HepG2 (cell line): ENCODE measurements around the gene SYNE1. TPM values are rescaled to one million over a fixed set of nuclear protein-coding genes. Genes with fewer than 3 reads are reported as not detected.

Experiments
- ATAC-seq: fragments of 200-7000 bp; cut with Tn5 transposase; 3 replicates; pipeline ENCODE4 v1.9.1; 2020; ENCODE audit warnings: mild to moderate bottlenecking, moderate library complexity
- BruUV-seq: library from RNA; stranded (reverse); fragments of 400-500 nt; replicated peaks from 2 replicates; lab custom pipeline; 2021; lab: Mats Ljungman, UMichigan
- CTCF ChIA-PET: fragments of 300-600 bp; formaldehyde crosslinking; extraction: SDS; loops from one replicate; lab custom pipeline; 2021; ENCODE audit warnings: low total read pairs, inconsistent platforms, low intra/inter-chr PET ratio; lab: Yijun Ruan, JAX
- POLR2A ChIA-PET: fragments of 350-600 bp; sonication (Branson Sonifier 250); formaldehyde crosslinking; loops from one replicate; lab custom pipeline; 2020; ENCODE audit warnings: antibody characterized with exemption, inconsistent platforms; lab: Yijun Ruan, JAX
- DNase-seq: peaks from one replicate; pipeline ENCODE4 v3.0.0-alpha.2; 2015; ENCODE audit warnings: low spot score
- FAIRE-seq: peaks from 3 replicates; lab custom pipeline; 2011; peaks lifted over from hg19 to GRCh38; lab: Jason Lieb, UNC
- H2AFZ ChIP-seq: one replicate; pipeline ENCODE4 v1.6.1; 2011; ENCODE audit warnings: low read length, inconsistent platforms
- H3K27ac ChIP-seq: fragments of 300-600 bp; 3 replicates; pipeline ENCODE4 v1.8.0; 2011; ENCODE audit warnings: mixed run types, mild to moderate bottlenecking, mixed read lengths, low read length, inconsistent platforms; ENCODE audit not compliant: insufficient read depth; ENCODE audit errors: extremely low read length
- H3K27me3 ChIP-seq, 2 experiments: fragments of 200-600 bp in 1 of 2; 2 replicates in 1 of 2; 3 replicates in 1 of 2; pipeline versions ENCODE4 v1.6.0 to v1.8.0; 2011; ENCODE audit warnings: low read length in 2 of 2, mild to moderate bottlenecking in 2 of 2, moderate library complexity in 2 of 2, inconsistent platforms in 1 of 2; ENCODE audit not compliant: insufficient read depth in 2 of 2, control insufficient read depth in 1 of 2
- H3K36me3 ChIP-seq, 2 experiments: fragments of 200-600 bp in 1 of 2; replicated peaks in 1 of 2; 2 replicates in 1 of 2; 3 replicates in 1 of 2; pipeline versions ENCODE4 v1.5.1 to v1.8.0; 2011; ENCODE audit warnings: low read length in 2 of 2, inconsistent platforms in 1 of 2; ENCODE audit not compliant: insufficient read depth in 2 of 2, control insufficient read depth in 1 of 2
- H3K4me1 ChIP-seq: 2 replicates; pipeline ENCODE4 v1.5.1; 2012; ENCODE audit warnings: low read length, inconsistent platforms; ENCODE audit not compliant: insufficient read depth
- H3K4me2 ChIP-seq: 2 replicates; pipeline ENCODE4 v1.6.0; 2011; ENCODE audit warnings: low read depth, low read length, inconsistent platforms
- H3K4me3 ChIP-seq, 3 experiments: fragments of 200-600 bp in 1 of 3; sonication (generic), shearing (Covaris generic) in 1 of 3; replicated peaks in 1 of 3; 2 replicates each; pipeline ENCODE4 v1.5.1; 2011 to 2016; ENCODE audit warnings: low read length in 3 of 3, inconsistent platforms in 2 of 3, low read depth in 2 of 3, mild to moderate bottlenecking in 2 of 3, control low read depth in 1 of 3, mixed read lengths in 1 of 3; ENCODE audit not compliant: insufficient read depth in 1 of 3
- H3K79me2 ChIP-seq: one replicate; pipeline ENCODE4 v1.6.1; 2011; ENCODE audit warnings: low read length, inconsistent platforms; ENCODE audit not compliant: insufficient read depth
- H3K9ac ChIP-seq: 2 replicates; pipeline ENCODE4 v1.6.0; 2011; ENCODE audit warnings: mild to moderate bottlenecking, low read depth, low read length, inconsistent platforms; ENCODE audit not compliant: insufficient read depth
- H3K9me3 ChIP-seq: 2 replicates; pipeline ENCODE4 v1.5.1; 2012; ENCODE audit warnings: mild to moderate bottlenecking, low read length
- H4K20me1 ChIP-seq: 2 replicates; pipeline ENCODE4 v1.6.0; 2011; ENCODE audit warnings: inconsistent platforms, mild to moderate bottlenecking, low read length, moderate library complexity; ENCODE audit not compliant: insufficient read depth
- DNMT1 ChIP-seq: sonication (generic); formaldehyde crosslinking; IDR thresholded peaks from 2 replicates; pipeline ENCODE4 v1.5.1; 2020; ENCODE audit warnings: mild to moderate bottlenecking, missing genetic modification reagents
- ELF4 ChIP-seq: sonication (generic); formaldehyde crosslinking; IDR thresholded peaks from 2 replicates; pipeline ENCODE4 v1.5.0; 2020; ENCODE audit warnings: missing genetic modification reagents, mild to moderate bottlenecking, moderate library complexity, borderline replicate concordance
- HOXA5 ChIP-seq: sonication (generic); formaldehyde crosslinking; IDR thresholded peaks from 2 replicates; pipeline ENCODE4 v1.4.0; 2020; ENCODE audit warnings: missing genetic modification reagents
- KLF6 ChIP-seq: IDR thresholded peaks from 2 replicates; pipeline ENCODE4 v1.8.0; 2016; ENCODE audit warnings: missing biosample characterization, missing genetic modification reagents
- NR3C1 ChIP-seq: sonication (generic); formaldehyde crosslinking; IDR thresholded peaks from 2 replicates; pipeline ENCODE4 v1.4.0; 2020; ENCODE audit warnings: missing genetic modification reagents
- POLR2G ChIP-seq: fragments of 200-400 bp; formaldehyde crosslinking; IDR thresholded peaks from 2 replicates; pipeline ENCODE4 v1.6.1; 2018; ENCODE audit warnings: mild to moderate bottlenecking, low read depth, low read length, moderate library complexity
- SIN3A ChIP-seq: IDR thresholded peaks from 2 replicates; pipeline ENCODE4 v1.6.1; 2011; ENCODE audit warnings: low read depth, mild to moderate bottlenecking, control low read depth, low read length, borderline replicate concordance
- TBX3 ChIP-seq: fragments of 450-650 bp; IDR thresholded peaks from 2 replicates; pipeline ENCODE4 v1.6.1; 2017; ENCODE audit warnings: antibody characterized with exemption, mild to moderate bottlenecking, inconsistent platforms, borderline replicate concordance
- TMF1 ChIP-seq: sonication (generic); formaldehyde crosslinking; IDR thresholded peaks from 2 replicates; pipeline ENCODE4 v1.8.1; 2022; ENCODE audit warnings: low read depth, missing genetic modification reagents
- ZNF552 ChIP-seq: sonication (generic); formaldehyde crosslinking; IDR thresholded peaks from 2 replicates; pipeline ENCODE4 v1.9.0; 2022; ENCODE audit warnings: missing genetic modification reagents, mild to moderate bottlenecking, borderline replicate concordance
- WGBS: methylation state at CpG from one replicate; pipeline ENCODE4 v1.1.6; 2017; ENCODE audit warnings: low lambda C conversion rate; 5-methylcytosine and 5-hydroxymethylcytosine counted together
- in situ Hi-C: cut with HindIII; loops from 2 replicates; pipeline ENCODE4 v1.10.0; 2017; ENCODE audit warnings: low pct_unique_long_range_greater_than_20kb; ENCODE audit not compliant: extremely low pct_ligation_motif_present
- intact Hi-C: fragments of 100-400 bp; cut with micrococcal nuclease; formaldehyde crosslinking; loops from one replicate; pipeline ENCODE4 v1.10.0; 2022; ENCODE audit not compliant: unreplicated experiment
- polyA plus RNA-seq, 8 experiments: library from polyadenylated mRNA; depleted of rRNA in 3 of 8; stranded (reverse) in 7 of 8; unstranded in 1 of 8; fragments of >200 nt; fragmentation: Illumina TruSeq in 4 of 8; extraction: Trizol in 4 of 8; gene quantifications; 2 replicates each; pipeline versions ENCODE4 v1.2.1 to v1.2.3, GENCODE V29; 2011 to 2016; ENCODE audit warnings: low read depth in 4 of 8, missing spikeins in 1 of 8, mixed read lengths in 1 of 8; ENCODE audit not compliant: insufficient read depth in 1 of 8
- total RNA-seq, 5 experiments: library from RNA; depleted of rRNA; stranded (reverse); fragments of >200 nt; fragmentation: Illumina TruSeq; extraction: Trizol; gene quantifications; 2 replicates each; pipeline ENCODE4 v1.2.3, GENCODE V29; 2016; ENCODE audit warnings: low read depth in 1 of 5
- TF ChIP-seq, protein P1 (sequence below): sonication (generic); formaldehyde crosslinking; IDR thresholded peaks from 2 replicates; pipeline ENCODE4 v1.8.0; 2022; ENCODE audit warnings: missing genetic modification reagents, mild to moderate bottlenecking, moderate library complexity, borderline replicate concordance
- TF ChIP-seq, protein P2 (sequence below): sonication (generic); formaldehyde crosslinking; IDR thresholded peaks from 2 replicates; pipeline ENCODE4 v1.4.0; 2020; ENCODE audit warnings: missing genetic modification reagents, borderline replicate concordance
- TF ChIP-seq, protein P3 (sequence below): IDR thresholded peaks from 2 replicates; pipeline ENCODE4 v1.6.1; 2016; ENCODE audit warnings: mild to moderate bottlenecking, missing biosample characterization, missing genetic modification reagents
- TF ChIP-seq, protein P4 (sequence below): sonication (generic); formaldehyde crosslinking; IDR thresholded peaks from 2 replicates; pipeline ENCODE4 v1.5.1; 2020; ENCODE audit warnings: missing genetic modification reagents, mild to moderate bottlenecking, borderline replicate concordance
- TF ChIP-seq, protein P5 (sequence below): IDR thresholded peaks from 2 replicates; pipeline ENCODE4 v1.6.1; 2016; ENCODE audit warnings: low read depth

The SYNE1 gene
- total and polyA plus RNA-seq, 2 of the 13 experiments (the other 11 are each of a cell fraction or from before 2014, with no cell fraction given), result 5.5 to 15.9 TPM

DNA sequence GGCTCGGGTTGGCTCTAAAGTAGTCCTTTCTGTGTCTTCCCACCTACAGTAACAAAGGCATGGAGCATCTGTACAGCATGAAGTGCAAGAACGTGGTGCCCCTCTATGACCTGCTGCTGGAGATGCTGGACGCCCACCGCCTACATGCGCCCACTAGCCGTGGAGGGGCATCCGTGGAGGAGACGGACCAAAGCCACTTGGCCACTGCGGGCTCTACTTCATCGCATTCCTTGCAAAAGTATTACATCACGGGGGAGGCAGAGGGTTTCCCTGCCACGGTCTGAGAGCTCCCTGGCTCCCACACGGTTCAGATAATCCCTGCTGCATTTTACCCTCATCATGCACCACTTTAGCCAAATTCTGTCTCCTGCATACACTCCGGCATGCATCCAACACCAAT lies 538.5 kb downstream of the SYNE1 start (continued):
- TF ChIP-seq, protein P1, sequence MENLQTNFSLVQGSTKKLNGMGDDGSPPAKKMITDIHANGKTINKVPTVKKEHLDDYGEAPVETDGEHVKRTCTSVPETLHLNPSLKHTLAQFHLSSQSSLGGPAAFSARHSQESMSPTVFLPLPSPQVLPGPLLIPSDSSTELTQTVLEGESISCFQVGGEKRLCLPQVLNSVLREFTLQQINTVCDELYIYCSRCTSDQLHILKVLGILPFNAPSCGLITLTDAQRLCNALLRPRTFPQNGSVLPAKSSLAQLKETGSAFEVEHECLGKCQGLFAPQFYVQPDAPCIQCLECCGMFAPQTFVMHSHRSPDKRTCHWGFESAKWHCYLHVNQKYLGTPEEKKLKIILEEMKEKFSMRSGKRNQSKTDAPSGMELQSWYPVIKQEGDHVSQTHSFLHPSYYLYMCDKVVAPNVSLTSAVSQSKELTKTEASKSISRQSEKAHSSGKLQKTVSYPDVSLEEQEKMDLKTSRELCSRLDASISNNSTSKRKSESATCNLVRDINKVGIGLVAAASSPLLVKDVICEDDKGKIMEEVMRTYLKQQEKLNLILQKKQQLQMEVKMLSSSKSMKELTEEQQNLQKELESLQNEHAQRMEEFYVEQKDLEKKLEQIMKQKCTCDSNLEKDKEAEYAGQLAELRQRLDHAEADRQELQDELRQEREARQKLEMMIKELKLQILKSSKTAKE (CRISPR knock-in tag), result no peak
- TF ChIP-seq, protein P2, sequence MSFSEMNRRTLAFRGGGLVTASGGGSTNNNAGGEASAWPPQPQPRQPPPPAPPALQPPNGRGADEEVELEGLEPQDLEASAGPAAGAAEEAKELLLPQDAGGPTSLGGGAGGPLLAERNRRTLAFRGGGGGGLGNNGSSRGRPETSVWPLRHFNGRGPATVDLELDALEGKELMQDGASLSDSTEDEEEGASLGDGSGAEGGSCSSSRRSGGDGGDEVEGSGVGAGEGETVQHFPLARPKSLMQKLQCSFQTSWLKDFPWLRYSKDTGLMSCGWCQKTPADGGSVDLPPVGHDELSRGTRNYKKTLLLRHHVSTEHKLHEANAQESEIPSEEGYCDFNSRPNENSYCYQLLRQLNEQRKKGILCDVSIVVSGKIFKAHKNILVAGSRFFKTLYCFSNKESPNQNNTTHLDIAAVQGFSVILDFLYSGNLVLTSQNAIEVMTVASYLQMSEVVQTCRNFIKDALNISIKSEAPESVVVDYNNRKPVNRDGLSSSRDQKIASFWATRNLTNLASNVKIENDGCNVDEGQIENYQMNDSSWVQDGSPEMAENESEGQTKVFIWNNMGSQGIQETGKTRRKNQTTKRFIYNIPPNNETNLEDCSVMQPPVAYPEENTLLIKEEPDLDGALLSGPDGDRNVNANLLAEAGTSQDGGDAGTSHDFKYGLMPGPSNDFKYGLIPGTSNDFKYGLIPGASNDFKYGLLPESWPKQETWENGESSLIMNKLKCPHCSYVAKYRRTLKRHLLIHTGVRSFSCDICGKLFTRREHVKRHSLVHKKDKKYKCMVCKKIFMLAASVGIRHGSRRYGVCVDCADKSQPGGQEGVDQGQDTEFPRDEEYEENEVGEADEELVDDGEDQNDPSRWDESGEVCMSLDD (CRISPR knock-in tag), result no peak
- no peak for TF ChIP-seq KLF6
- TF ChIP-seq, protein P3, sequence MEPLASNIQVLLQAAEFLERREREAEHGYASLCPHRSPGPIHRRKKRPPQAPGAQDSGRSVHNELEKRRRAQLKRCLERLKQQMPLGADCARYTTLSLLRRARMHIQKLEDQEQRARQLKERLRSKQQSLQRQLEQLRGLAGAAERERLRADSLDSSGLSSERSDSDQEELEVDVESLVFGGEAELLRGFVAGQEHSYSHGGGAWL (CRISPR knock-in tag), result no peak
- no peak for TF ChIP-seq ELF4 (CRISPR knock-in tag)

DNA sequence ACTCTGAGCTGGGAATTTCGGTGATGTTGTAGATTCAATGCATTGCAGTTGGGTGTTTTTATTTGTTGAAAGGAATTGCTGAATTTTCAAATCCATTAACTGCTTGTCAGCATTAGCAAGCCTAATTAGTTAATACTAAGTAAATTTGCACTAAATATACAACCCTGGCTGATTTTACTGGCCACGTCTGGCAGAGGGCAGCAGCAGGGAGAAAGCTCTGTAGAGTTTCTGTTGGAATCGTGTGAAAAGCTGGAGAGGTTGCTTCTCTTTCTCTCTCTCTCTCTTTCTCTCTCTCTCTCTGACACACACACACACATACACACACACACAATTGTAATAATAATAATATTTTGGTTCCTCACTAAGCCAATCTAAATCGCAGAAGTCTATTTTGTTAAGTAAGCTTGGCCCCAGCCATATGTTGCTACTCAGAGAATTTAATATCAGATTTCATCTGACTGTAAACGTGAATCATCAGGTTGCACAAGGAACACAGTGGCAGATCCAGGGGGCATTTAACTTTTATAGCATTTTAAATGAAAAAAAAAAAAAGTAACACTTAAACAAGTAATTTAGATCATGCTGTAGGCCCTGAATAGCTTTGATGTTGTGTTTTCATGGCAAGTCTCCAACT lies 540.2 kb downstream of the SYNE1 start:
- no peak overlapping the region for H3K4me3 ChIP-seq
- H4K20me1 ChIP-seq, result no peaks in the 10 kb centered on the region
- no peaks in the 10 kb centered on the region for H3K9me3 ChIP-seq
- no peak overlapping the region for H3K4me2 ChIP-seq
- no peak overlapping the region for H2AFZ ChIP-seq
- 28% methylated on average over 5 of the region's 5 CpGs for WGBS
- BruUV-seq, result no TSS peak
- in situ Hi-C loops, result no loop called here
- no peaks in the 10 kb centered on the region for H3K36me3 ChIP-seq
- no peak overlapping the region for H3K9ac ChIP-seq
- H3K4me1 ChIP-seq, result no peaks in the 10 kb centered on the region
- H3K27me3 ChIP-seq, result peaks cover 1 to 23% of the 10 kb centered on the region in 2 experiments; a peak in 4 of 5 replicates
- DNase-seq (no peak), ATAC-seq (no peak), FAIRE-seq (no peak)
- POLR2A ChIA-PET, result no interaction called here
- H3K79me2 ChIP-seq, result no peaks in the 10 kb centered on the region
- no peak overlapping the region for H3K27ac ChIP-seq
- intact Hi-C loops, result no loop called here
- CTCF ChIA-PET, result no interaction called here
- TF ChIP-seq ZNF552 (no peak), NR3C1 (CRISPR knock-in tag) (no peak), DNMT1 (no peak), SIN3A (no peak), POLR2G (no peak), TBX3 (no peak), HOXA5 (CRISPR knock-in tag) (no peak), TMF1 (CRISPR knock-in tag) (no peak)
- TF ChIP-seq, protein P4, sequence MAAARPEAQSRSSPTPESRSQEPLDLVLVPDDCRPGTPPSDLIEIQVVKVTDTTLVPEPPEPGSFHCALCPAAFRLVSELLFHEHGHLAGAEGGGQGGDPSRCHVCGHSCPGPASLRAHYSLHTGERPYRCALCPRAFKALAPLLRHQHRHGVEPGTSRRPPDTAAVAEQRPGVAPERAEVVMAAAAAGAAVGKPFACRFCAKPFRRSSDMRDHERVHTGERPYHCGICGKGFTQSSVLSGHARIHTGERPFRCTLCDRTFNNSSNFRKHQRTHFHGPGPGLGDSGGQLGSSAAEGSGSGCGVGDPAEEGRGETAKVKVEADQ (CRISPR knock-in tag), result no peak
- TF ChIP-seq, protein P5, sequence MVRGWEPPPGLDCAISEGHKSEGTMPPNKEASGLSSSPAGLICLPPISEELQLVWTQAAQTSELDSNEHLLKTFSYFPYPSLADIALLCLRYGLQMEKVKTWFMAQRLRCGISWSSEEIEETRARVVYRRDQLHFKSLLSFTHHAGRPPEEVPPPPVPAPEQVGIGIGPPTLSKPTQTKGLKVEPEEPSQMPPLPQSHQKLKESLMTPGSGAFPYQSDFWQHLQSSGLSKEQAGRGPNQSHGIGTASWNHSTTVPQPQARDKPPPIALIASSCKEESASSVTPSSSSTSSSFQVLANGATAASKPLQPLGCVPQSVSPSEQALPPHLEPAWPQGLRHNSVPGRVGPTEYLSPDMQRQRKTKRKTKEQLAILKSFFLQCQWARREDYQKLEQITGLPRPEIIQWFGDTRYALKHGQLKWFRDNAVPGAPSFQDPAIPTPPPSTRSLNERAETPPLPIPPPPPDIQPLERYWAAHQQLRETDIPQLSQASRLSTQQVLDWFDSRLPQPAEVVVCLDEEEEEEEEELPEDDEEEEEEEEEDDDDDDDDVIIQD (CRISPR knock-in tag), result no peak
